Lower leg skin (tissue), 4 donors: ENCODE measurements around the gene KCNN3. TPM values are rescaled to one million over a fixed set of nuclear protein-coding genes. Genes with fewer than 3 reads are reported as not detected.

ENCODE experiments used
- DNase-seq, 2 donors: peaks; one replicate each; pipeline ENCODE4 v3.0.0-alpha.2; 2019; ENCODE audit warnings: low spot score in 2 of 2
- H3K4me3 ChIP-seq: fragments of 200-600 bp; sonication (generic); 2 replicates; pipeline ENCODE4 v1.5.1; 2017; ENCODE audit warnings: mild to moderate bottlenecking, low read depth; ENCODE audit not compliant: poor library complexity, severe bottlenecking
- POLR2A ChIP-seq, 2 donors: fragments of 450-650 bp; IDR thresholded peaks; one replicate each; pipeline ENCODE4 v1.6.1; 2016 to 2017; ENCODE audit warnings: antibody characterized with exemption in 2 of 2, mild to moderate bottlenecking in 1 of 2, moderate library complexity in 1 of 2
- WGBS, 2 donors: methylation state at CpG; one replicate each; pipeline ENCODE4 v1.1.5; 2018; 5-methylcytosine and 5-hydroxymethylcytosine counted together
- intact Hi-C: fragments of 100-400 bp; cut with DNase I; formaldehyde crosslinking; loops from one replicate; pipeline ENCODE4 v1.15.0; 2023; ENCODE audit warnings: low total_unique reads
- total RNA-seq, 4 donors: library from RNA; depleted of rRNA; stranded (reverse); fragments of >200 nt; gene quantifications; one replicate each; pipeline ENCODE4 v1.1.0, GENCODE V29; 2016
- TF ChIP-seq, protein P1 (sequence below), 3 donors: fragments of 450-650 bp; IDR thresholded peaks; one replicate each; pipeline ENCODE4 v1.5.1; 2016; ENCODE audit warnings: antibody characterized with exemption in 3 of 3, mild to moderate bottlenecking in 3 of 3, moderate library complexity in 2 of 3

The KCNN3 gene
- total RNA-seq, 4 donors from 2014 or later, result 0.13 to 2.1 (median 0.36) TPM

GRCh38 chr1:154744352-154745035 is 125.6 kb downstream of the KCNN3 start:
- TF ChIP-seq, protein P1, sequence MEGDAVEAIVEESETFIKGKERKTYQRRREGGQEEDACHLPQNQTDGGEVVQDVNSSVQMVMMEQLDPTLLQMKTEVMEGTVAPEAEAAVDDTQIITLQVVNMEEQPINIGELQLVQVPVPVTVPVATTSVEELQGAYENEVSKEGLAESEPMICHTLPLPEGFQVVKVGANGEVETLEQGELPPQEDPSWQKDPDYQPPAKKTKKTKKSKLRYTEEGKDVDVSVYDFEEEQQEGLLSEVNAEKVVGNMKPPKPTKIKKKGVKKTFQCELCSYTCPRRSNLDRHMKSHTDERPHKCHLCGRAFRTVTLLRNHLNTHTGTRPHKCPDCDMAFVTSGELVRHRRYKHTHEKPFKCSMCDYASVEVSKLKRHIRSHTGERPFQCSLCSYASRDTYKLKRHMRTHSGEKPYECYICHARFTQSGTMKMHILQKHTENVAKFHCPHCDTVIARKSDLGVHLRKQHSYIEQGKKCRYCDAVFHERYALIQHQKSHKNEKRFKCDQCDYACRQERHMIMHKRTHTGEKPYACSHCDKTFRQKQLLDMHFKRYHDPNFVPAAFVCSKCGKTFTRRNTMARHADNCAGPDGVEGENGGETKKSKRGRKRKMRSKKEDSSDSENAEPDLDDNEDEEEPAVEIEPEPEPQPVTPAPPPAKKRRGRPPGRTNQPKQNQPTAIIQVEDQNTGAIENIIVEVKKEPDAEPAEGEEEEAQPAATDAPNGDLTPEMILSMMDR (IDR thresholded peaks at IDR 0.05), result no peak
- no peak for TF ChIP-seq POLR2A (IDR thresholded peaks at IDR 0.05)
- DNase-seq, result peak in 1 of 2 donors; percentile 36
- intact Hi-C loops, result no loop called here
- 62 to 65% methylated on average over 9 of the region's 9 CpGs for WGBS, 2 donors
- H3K4me3 ChIP-seq, result no peak overlapping the region

DNA sequence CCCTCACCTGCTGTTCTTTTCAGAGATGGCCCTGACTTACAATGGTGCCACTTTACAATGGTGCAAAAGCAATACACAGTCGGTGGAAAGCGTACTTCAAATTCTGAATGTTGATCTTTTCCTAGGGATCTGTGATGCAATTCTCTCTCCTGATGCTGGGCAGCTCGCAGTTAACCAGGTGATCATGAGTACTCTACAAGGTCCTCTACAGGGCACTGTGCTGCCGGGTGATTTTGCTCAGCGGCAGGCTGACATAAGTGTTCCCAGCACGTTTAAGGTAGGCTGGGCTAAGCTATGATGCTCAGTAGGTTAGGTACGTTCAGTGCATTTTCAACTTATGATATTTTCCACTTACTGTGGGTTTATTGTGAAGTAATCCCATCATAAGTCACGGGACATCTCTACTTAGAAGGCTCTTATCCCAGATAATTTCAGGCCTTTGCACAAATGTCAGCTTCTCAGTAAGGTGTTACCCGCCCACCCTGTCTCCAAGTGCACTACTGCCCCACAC is 126.5 kb downstream of the KCNN3 start:
- intact Hi-C loops, result no loop called here
- 90 to 91% methylated on average over 9 of the region's 9 CpGs for WGBS, 2 donors
- DNase-seq, result peak in 1 of 2 donors; percentile 29
- H3K4me3 ChIP-seq, result no peak overlapping the region
- no peak for TF ChIP-seq POLR2A (IDR thresholded peaks at IDR 0.05)
- TF ChIP-seq, protein P1 (IDR thresholded peaks at IDR 0.05), result no peak

GRCh38 chr1:154742606-154743005 is 127.5 kb downstream of the KCNN3 start:
- intact Hi-C loops, result no loop called here
- DNase-seq, result peak in 1 of 2 donors; percentile 57
- H3K4me3 ChIP-seq, result no peak overlapping the region
- WGBS, 2 donors, result 91 to 95% methylated on average over 11 of the region's 11 CpGs
- TF ChIP-seq, protein P1 (IDR thresholded peaks at IDR 0.05), result no peak
- no peak for TF ChIP-seq POLR2A (IDR thresholded peaks at IDR 0.05)

GRCh38 chr1:154741741-154742495 is 128.2 kb downstream of the KCNN3 start:
- peak in 1 of 2 donors; percentile 80 for DNase-seq
- 68 to 76% methylated on average over 15 of the region's 15 CpGs for WGBS, 2 donors
- intact Hi-C loops, result no loop called here
- no peak overlapping the region for H3K4me3 ChIP-seq
- no peak for TF ChIP-seq POLR2A (IDR thresholded peaks at IDR 0.05)
- TF ChIP-seq, protein P1 (IDR thresholded peaks at IDR 0.05), result no peak

DNA sequence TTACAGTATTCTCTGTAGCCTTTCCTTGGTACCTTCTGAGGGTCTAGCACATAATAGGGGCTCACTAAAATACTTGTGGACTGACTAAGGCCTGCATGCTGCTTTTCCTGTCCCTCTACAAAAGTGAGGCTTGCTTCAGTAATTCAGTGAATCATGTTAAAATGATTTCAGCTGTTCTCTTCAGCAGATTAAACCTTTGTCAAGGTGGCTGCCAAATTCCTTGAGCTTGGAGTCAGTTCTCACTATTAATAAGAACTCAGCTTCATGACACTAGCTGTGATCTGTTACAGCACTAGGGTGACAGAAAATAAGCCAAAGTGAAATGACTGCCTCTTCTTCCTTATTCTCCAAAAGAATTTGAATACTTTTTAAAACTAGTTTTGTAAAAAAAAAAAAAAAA is 128.8 kb downstream of the KCNN3 start:
- intact Hi-C loops, result no loop called here
- H3K4me3 ChIP-seq, result no peak overlapping the region
- no peak for DNase-seq
- TF ChIP-seq, protein P1 (IDR thresholded peaks at IDR 0.05), result no peak
- no peak for TF ChIP-seq POLR2A (IDR thresholded peaks at IDR 0.05)
